ENCODE results near the gene SPINT2.

- TF ChIP-seq CTCF (conservative IDR thresholded peaks at IDR 0.05; ENCODE audit: low read length) (no peak), EZH2phosphoT487 (IDR thresholded peaks at IDR 0.05; ENCODE audit: borderline replicate concordance, low read depth, low read length) (no peak)
Measured at GRCh38 chr19:38336638-38337359, 72.4 kb downstream of the SPINT2 start.
